ENCODE data around the gene TACSTD2.
"Not testable (repeated sequence)": the region's sequence is repeated elsewhere in the genome, so short reads cannot be mapped to it uniquely, and the experiment has no call there.

TACSTD2 gene

GRCh38 chr1:58566339-58566738 is 10.7 kb downstream of the TACSTD2 start:
- no peaks in the 10 kb centered on the region for H3K36me3 ChIP-seq (ENCODE audit: control insufficient read depth, insufficient read depth, low read length)
- peaks cover 17% of the 10 kb centered on the region for H3K4me1 ChIP-seq (ENCODE audit: control insufficient read depth, insufficient read depth, low read length)
- H3K9me3 ChIP-seq (ENCODE audit: control insufficient read depth, insufficient read depth, low read depth, low read length): no peaks in the 10 kb centered on the region
- no peak overlapping the region for H3K4me3 ChIP-seq (ENCODE audit: low read depth, low read length)
- no peaks in the 10 kb centered on the region for H3K27me3 ChIP-seq (ENCODE audit: control insufficient read depth, insufficient read depth, low read length)
- H3K9ac ChIP-seq (ENCODE audit: low read length): no peak overlapping the region
- H3K27ac ChIP-seq (ENCODE audit: low read depth, low read length): no peak overlapping the region

- not testable (repeated sequence) for H3K4me3 ChIP-seq (ENCODE audit: low read depth, low read length); H3K9ac ChIP-seq (ENCODE audit: low read length); H3K36me3 ChIP-seq (ENCODE audit: control insufficient read depth, insufficient read depth, low read length); H3K27me3 ChIP-seq (ENCODE audit: control insufficient read depth, insufficient read depth, low read length); H3K9me3 ChIP-seq (ENCODE audit: control insufficient read depth, insufficient read depth, low read depth, low read length); H3K27ac ChIP-seq (ENCODE audit: low read depth, low read length)
- H3K4me1 ChIP-seq (ENCODE audit: control insufficient read depth, insufficient read depth, low read length): peaks cover 14% of the 10 kb centered on the region
Measured at GRCh38 chr1:58563715-58564114, 13.3 kb downstream of the TACSTD2 start.

GRCh38 chr1:58561633-58562032 is 15.4 kb downstream of the TACSTD2 start:
- Histone ChIP-seq H3K4me1 (ENCODE audit: control insufficient read depth, insufficient read depth, low read length) (peaks cover 10% of the 10 kb centered on the region; the same call in 1 of the 2 replicates), H3K27ac (ENCODE audit: low read depth, low read length) (no peak overlapping the region), H3K9me3 (ENCODE audit: control insufficient read depth, insufficient read depth, low read depth, low read length) (0 out of 2 replicates have a peak, but pooled peaks cover 2% of the 10 kb centered on the region), H3K4me3 (ENCODE audit: low read depth, low read length) (no peak overlapping the region), H3K27me3 (ENCODE audit: control insufficient read depth, insufficient read depth, low read length) (no peaks in the 10 kb centered on the region), H3K9ac (ENCODE audit: low read length) (no peak overlapping the region), H3K36me3 (ENCODE audit: control insufficient read depth, insufficient read depth, low read length) (no peaks in the 10 kb centered on the region)

GRCh38 chr1:58555393-58555792 is 21.7 kb downstream of the TACSTD2 start:
- H3K27me3 ChIP-seq (ENCODE audit: control insufficient read depth, insufficient read depth, low read length): no peaks in the 10 kb centered on the region
- no peaks in the 10 kb centered on the region for H3K36me3 ChIP-seq (ENCODE audit: control insufficient read depth, insufficient read depth, low read length)
- H3K27ac ChIP-seq (ENCODE audit: low read depth, low read length): no peak overlapping the region
- H3K4me3 ChIP-seq (ENCODE audit: low read depth, low read length): no peak overlapping the region
- H3K9me3 ChIP-seq (ENCODE audit: control insufficient read depth, insufficient read depth, low read depth, low read length): no peaks in the 10 kb centered on the region
- no peak overlapping the region for H3K9ac ChIP-seq (ENCODE audit: low read length)
- H3K4me1 ChIP-seq (ENCODE audit: control insufficient read depth, insufficient read depth, low read length): no peaks in the 10 kb centered on the region

- Histone ChIP-seq H3K4me3 (ENCODE audit: low read depth, low read length) (no peak overlapping the region), H3K4me1 (ENCODE audit: control insufficient read depth, insufficient read depth, low read length) (no peaks in the 10 kb centered on the region), H3K27ac (ENCODE audit: low read depth, low read length) (no peak overlapping the region)
Measured at GRCh38 chr1:58551186-58552140, 25.6 kb downstream of the TACSTD2 start.

GRCh38 chr1:58549291-58549690 is 27.8 kb downstream of the TACSTD2 start:
- not testable (repeated sequence) for H3K9me3 ChIP-seq (ENCODE audit: control insufficient read depth, insufficient read depth, low read depth, low read length); H3K9ac ChIP-seq (ENCODE audit: low read length); H3K4me3 ChIP-seq (ENCODE audit: low read depth, low read length); H3K27me3 ChIP-seq (ENCODE audit: control insufficient read depth, insufficient read depth, low read length); H3K4me1 ChIP-seq (ENCODE audit: control insufficient read depth, insufficient read depth, low read length); H3K27ac ChIP-seq (ENCODE audit: low read depth, low read length); H3K36me3 ChIP-seq (ENCODE audit: control insufficient read depth, insufficient read depth, low read length)

More at GRCh38 chr1:58551186-58552140, 25.6 kb downstream of the TACSTD2 start:
- H3K36me3 ChIP-seq (ENCODE audit: control insufficient read depth, insufficient read depth, low read length): no peaks in the 10 kb centered on the region
- H3K9me3 ChIP-seq (ENCODE audit: control insufficient read depth, insufficient read depth, low read depth, low read length): no peaks in the 10 kb centered on the region
- no peaks in the 10 kb centered on the region for H3K27me3 ChIP-seq (ENCODE audit: control insufficient read depth, insufficient read depth, low read length)
- no peak overlapping the region for H3K9ac ChIP-seq (ENCODE audit: low read length)

- H3K27ac ChIP-seq (ENCODE audit: low read depth, low read length): no peak overlapping the region
- no peaks in the 10 kb centered on the region for H3K27me3 ChIP-seq (ENCODE audit: control insufficient read depth, insufficient read depth, low read length)
- H3K4me3 ChIP-seq (ENCODE audit: low read depth, low read length): no peak overlapping the region
- H3K9me3 ChIP-seq (ENCODE audit: control insufficient read depth, insufficient read depth, low read depth, low read length): no peaks in the 10 kb centered on the region
- H3K4me1 ChIP-seq (ENCODE audit: control insufficient read depth, insufficient read depth, low read length): peaks cover 4% of the 10 kb centered on the region; the same call in 1 of the 2 replicates
- no peak overlapping the region for H3K9ac ChIP-seq (ENCODE audit: low read length)
- no peaks in the 10 kb centered on the region for H3K36me3 ChIP-seq (ENCODE audit: control insufficient read depth, insufficient read depth, low read length)
Measured at GRCh38 chr1:58548371-58548770, 28.7 kb downstream of the TACSTD2 start.

- peak within 1 kb of the TSS; percentile 81 for H3K9ac ChIP-seq (ENCODE audit: low read length)
- no peaks in the 10 kb centered on the region for H3K9me3 ChIP-seq (ENCODE audit: control insufficient read depth, insufficient read depth, low read depth, low read length)
- peak within 1 kb of the TSS; percentile 88 for H3K4me3 ChIP-seq (ENCODE audit: low read depth, low read length)
- no peaks in the 10 kb centered on the region for H3K36me3 ChIP-seq (ENCODE audit: control insufficient read depth, insufficient read depth, low read length)
- H3K4me1 ChIP-seq (ENCODE audit: control insufficient read depth, insufficient read depth, low read length): peaks cover 4% of the 10 kb centered on the region; the same call in 1 of the 2 replicates
- H3K27me3 ChIP-seq (ENCODE audit: control insufficient read depth, insufficient read depth, low read length): no peaks in the 10 kb centered on the region
- H3K27ac ChIP-seq (ENCODE audit: low read depth, low read length): peak within 1 kb of the TSS; percentile 68; the same call in 1 of the 2 replicates
Measured at GRCh38 chr1:58546520-58547308, 30.3 kb downstream of the TACSTD2 start, which contains the start of gene OMA1. Gene OMA1 (minus strand): TSS chr1:58546726. CDS start chr1:58539294, 7,432 bp downstream.

GRCh38 chr1:58545591-58546519 is 31.2 kb downstream of the TACSTD2 start:
- Histone ChIP-seq H3K27ac (ENCODE audit: low read depth, low read length) (peak overlapping the region; percentile 68; the same call in 1 of the 2 replicates), H3K9me3 (ENCODE audit: control insufficient read depth, insufficient read depth, low read depth, low read length) (no peaks in the 10 kb centered on the region), H3K4me3 (ENCODE audit: low read depth, low read length) (peak overlapping the region; percentile 88), H3K36me3 (ENCODE audit: control insufficient read depth, insufficient read depth, low read length) (no peaks in the 10 kb centered on the region), H3K4me1 (ENCODE audit: control insufficient read depth, insufficient read depth, low read length) (peaks cover 4% of the 10 kb centered on the region; the same call in 1 of the 2 replicates), H3K9ac (ENCODE audit: low read length) (peak overlapping the region; percentile 81), H3K27me3 (ENCODE audit: control insufficient read depth, insufficient read depth, low read length) (no peaks in the 10 kb centered on the region)

GRCh38 chr1:58543260-58543659 is 33.8 kb downstream of the TACSTD2 start:
- no peak overlapping the region for H3K27ac ChIP-seq (ENCODE audit: low read depth, low read length)
- H3K36me3 ChIP-seq (ENCODE audit: control insufficient read depth, insufficient read depth, low read length): no peaks in the 10 kb centered on the region

More at GRCh38 chr1:58543260-58543659, 33.8 kb downstream of the TACSTD2 start:
- Histone ChIP-seq H3K9ac (ENCODE audit: low read length) (no peak overlapping the region), H3K9me3 (ENCODE audit: control insufficient read depth, insufficient read depth, low read depth, low read length) (no peaks in the 10 kb centered on the region), H3K27me3 (ENCODE audit: control insufficient read depth, insufficient read depth, low read length) (no peaks in the 10 kb centered on the region), H3K4me1 (ENCODE audit: control insufficient read depth, insufficient read depth, low read length) (peaks cover 4% of the 10 kb centered on the region; the same call in 1 of the 2 replicates), H3K4me3 (ENCODE audit: low read depth, low read length) (no peak overlapping the region)

All from HUES6 (cell line).